Measurements from ENCODE around the gene POU5F2.

The POU5F2 gene

DNA sequence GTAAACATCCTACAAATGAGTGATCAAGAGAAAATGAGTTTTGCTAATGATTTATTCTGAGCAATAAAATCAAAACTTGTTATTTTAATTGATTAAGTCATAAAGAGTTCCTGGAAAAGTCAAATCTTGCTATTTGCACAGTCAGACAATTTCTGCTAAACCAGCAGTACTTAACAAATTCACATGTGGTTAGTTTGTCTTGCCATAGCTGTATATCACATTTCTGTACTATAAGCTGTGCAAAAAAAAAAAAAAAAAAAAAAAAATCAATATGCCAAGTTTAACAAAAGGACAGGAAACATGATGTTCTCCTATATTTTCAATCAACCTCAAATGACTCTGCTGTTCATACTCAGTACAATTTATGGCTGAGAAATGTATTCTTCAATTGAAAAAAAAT is 24.9 kb downstream of the POU5F2 start:
- DNase-seq (ENCODE audit: low spot score): no peak

DNA sequence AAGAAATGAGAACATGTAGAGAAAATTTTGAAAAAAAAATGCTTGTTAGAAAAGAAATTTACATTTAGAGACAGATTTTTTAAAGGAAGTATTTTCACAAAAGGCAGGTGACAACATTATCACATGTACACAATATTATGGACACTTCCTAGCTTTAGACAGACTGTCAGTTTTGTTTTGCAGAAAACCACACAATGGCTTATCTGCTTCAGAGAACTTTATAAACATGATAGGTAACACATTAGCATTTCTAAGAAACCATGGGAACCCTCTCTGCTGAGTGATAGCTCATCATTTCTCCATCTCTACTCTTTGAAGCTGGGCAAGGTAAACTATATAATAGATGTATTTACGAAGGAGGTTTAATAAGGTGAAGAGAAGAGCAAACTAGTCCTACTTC is 25.6 kb downstream of the POU5F2 start:
- no peak for DNase-seq (ENCODE audit: low spot score)

DNA sequence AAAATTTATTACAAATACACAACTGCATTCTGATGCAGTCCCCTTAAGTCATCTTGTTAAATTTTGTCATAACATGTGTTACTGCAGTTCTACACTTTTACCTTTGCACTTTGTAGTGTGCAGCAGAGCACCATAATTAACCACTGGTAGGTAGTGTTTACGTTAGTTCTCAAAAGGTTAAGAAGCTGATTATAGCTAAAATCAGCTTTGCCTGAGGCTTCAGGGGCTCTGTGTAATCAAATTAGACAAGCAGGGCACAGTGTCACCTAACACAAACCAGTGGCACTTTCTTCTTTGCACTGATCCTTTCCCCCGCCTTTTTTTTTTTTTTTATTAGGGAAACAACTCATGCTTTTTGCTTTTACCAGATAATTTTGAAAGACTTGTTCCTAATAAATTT is 26.1 kb downstream of the POU5F2 start:
- no peak for DNase-seq (ENCODE audit: low spot score)

DNA sequence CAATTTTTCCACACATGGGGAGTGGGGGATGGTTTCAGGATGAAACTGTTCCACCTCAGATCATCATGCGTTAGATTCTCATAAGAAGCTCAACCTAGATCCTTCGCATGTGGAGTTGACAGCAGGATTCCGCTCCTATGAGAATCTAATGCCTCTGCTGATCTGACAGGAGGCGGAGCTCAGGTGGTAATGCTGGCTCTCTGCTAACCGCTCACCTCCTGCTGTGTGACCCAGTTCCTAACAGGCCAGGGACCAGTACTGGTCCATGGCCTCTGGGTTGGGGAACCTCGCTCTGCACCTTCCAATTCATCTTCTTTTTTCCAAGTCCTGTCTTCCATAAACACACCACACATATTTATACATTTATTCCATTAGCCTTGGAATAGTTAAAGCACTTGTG is 33.0 kb downstream of the POU5F2 start:
- DNase-seq (ENCODE audit: low spot score): peak; percentile 22

DNA sequence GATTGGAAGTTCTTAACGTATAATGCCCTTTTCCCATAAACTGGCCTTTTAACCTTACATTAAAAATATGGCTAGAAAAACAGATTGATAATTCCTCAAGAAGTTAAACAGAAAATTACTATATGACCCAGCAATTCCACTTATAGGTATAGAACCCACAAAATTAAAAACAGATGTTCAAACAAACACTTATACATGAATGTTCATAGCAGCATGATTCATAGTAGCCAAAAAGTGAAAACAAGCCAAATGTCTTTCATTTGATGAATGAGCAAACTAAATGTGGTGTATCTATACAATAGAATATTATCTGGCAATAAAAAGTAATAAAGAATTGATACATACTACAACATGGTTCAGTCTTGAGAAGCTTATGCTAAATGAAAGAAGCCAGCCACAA is 35.5 kb downstream of the POU5F2 start:
- no peak for DNase-seq (ENCODE audit: low spot score)

DNA sequence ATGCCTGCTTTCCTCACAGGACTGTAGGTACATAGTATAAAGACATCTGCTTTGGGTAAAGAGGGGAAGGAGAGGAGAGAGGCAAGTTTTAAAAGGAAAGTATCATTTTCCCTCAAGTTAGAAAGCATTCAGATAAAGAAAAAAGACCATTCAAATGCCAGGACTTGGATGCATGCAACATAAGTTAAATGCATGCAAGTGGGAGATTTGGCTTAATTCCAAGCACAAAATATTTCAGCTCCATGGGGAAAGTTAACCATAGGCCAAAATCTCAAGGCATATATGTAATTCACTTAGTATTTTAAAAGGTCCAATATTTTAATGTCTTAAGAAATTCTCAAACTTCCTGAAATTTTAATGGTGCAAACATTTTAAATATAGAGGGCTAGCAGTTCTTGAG is 36.4 kb downstream of the POU5F2 start:
- no peak for DNase-seq (ENCODE audit: low spot score)

DNA sequence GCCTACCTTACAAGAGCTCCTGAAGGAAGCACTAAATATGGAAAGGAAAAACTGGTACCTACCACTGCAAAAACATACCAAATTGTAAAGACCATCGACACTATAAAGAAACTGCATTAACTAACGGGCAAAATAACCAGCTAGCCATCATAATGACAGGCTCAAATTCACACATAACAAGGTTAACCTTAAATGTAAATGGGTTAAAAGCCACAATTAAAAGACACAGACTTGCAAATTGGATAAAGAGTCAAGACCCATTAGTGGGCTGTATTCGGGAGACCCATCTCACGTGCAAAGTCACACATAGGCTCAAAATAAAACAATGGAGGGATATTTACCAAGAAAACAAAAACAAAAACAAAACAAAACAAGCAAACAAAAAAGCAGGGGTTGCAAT is 49.4 kb downstream of the POU5F2 start:
- DNase-seq (ENCODE audit: low spot score): no peak
